COR-L47 (cell line): Measurements from ENCODE around the gene CNN2.

Source experiments
- DNase-seq: peaks from one replicate; lab custom pipeline; 2025; lab: John Stamatoyannopoulos, UW

The CNN2 gene

GRCh38 chr19:1025960-1026782 lies at the start of gene CNN2:
Gene CNN2, plus strand, starts transcription at chr19:1026608. Its CDS starts 54 bp downstream, at chr19:1026662.
- DNase-seq = no peak

- DNase-seq = no peak
Observed at GRCh38 chr19:977058-977464, 49.3 kb upstream of the CNN2 start.

DNA sequence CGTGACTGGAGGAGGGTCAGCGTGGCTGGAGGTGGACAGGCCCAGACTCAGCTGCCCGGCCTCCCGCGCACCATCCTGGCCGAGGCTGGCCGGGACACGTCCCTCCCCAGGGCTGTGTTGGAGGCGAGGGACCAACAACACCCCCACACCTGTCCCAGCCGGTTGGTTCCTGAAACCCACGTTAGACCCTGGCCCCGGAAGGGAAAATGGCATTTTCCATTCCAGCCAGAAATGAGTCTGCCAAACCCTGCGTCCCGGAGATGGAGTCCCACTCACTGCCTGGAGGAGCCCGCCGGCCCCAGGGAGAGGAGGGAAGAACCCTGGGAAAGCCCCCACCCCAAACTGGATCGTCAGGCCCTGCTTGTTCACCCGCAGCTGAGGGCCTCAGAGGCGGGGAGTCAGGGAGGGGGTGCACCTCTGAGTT lies 47.1 kb upstream of the CNN2 start:
- DNase-seq = no peak

- no peak for DNase-seq
Observed at GRCh38 chr19:980133-980998, 46.0 kb upstream of the CNN2 start.

GRCh38 chr19:982567-983170 lies 43.7 kb upstream of the CNN2 start:
- DNase-seq = peak; percentile 46

DNA sequence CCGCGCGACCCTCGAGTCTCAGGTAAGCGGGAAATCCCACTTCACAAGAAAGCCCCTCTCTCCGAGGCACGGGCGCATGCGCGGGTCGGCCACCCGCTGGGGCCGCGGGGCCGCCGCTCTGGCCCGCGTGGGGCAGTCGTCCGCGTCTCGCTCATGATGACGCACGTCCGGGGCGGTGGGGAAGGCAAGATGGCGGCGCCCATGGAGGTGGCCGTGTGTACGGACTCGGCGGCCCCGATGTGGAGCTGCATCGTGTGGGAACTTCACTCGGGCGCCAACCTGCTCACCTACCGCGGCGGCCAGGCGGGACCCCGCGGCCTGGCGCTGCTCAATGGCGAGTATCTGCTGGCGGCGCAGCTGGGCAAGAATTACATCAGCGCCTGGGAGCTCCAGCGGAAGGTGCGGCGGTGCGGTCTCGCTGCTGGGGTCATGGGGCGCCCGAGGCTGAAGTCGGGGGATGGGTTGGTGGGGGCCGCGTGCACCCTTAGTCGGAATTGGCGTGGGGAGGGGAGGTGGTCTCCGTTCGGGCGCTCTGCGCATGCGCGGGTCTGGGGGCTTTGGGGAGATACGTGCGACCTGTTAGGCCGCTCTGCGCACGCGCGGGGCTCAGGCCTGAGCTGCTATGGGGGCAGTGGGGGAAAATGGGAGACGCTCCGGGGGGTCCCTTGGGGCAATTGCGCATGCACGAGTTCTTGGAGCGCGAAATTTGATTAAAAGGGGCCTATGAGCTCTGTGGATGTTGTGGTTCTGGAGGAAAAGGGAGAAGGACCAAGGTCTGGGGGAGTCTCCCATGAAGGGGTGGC lies 42.0 kb upstream of the CNN2 start, which contains the start of gene WDR18:
WDR18 (plus strand) TSS at position 181 of the 803 bp plus-strand sequence; CDS start at position 190, 9 bp downstream.
- peak; percentile 89 for DNase-seq

DNA sequence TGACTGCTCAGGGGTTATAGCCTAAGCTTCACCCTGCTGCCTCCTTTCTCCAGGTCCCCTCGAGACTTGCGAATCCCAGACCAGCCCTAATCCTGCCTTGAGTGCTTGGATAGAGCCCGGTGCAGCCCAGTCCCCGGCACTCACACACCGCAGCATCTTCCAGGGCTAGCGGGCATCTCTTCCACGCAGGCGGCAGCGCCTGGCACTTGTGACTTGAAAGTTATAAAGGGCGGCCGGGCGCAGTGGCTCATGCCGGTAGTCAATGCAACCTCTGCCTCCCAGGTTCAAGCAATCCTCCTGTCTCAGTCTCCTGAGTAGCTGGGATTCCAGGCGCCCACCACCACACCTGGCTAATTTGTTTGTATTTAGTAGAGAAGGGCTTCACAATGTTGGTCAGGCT lies 40.3 kb upstream of the CNN2 start:
- no peak for DNase-seq

DNA sequence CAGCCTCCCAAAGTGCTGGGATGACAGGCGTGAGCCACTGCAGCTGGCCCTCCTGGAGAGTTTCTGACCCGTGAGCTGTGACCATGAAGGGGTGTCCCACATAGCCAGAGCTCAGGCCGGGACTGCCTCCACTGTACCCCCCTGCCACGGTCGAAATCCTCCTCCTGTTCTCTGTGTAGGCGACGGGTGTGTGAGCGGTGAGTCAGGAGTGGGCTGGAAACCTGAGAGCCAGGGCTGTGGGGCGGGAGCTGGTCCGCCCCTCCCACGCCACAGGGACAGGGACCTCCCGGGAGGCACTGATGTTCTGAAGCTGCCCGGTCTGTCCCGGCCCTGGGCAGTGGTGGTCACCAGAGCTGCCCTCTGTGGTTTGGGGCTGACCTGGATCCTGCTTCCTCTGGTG lies 38.3 kb upstream of the CNN2 start:
- no peak for DNase-seq

DNA sequence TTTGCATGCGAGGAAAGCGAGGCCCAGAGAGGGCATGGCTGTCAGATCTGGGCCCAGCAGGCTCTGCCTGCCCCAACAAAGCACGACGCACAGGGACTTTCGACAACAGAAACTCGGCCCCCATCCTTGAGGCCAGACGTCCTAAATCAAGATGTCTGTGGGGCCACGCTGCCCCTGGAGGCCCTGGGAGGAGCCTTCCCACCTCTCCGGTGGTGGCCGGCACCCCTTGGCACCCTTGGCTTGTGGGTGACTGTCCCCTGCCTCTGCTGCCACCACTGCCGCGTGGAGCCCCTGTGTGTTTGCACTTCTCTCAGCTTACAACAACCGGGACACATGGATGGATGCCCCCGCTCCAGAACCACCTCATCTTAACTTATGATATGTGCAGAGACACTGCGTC lies 37.9 kb upstream of the CNN2 start:
- DNase-seq = no peak

- DNase-seq = no peak
Observed at GRCh38 chr19:989381-990081, 36.9 kb upstream of the CNN2 start.

GRCh38 chr19:990119-990571 lies 36.3 kb upstream of the CNN2 start:
- DNase-seq = no peak

DNA sequence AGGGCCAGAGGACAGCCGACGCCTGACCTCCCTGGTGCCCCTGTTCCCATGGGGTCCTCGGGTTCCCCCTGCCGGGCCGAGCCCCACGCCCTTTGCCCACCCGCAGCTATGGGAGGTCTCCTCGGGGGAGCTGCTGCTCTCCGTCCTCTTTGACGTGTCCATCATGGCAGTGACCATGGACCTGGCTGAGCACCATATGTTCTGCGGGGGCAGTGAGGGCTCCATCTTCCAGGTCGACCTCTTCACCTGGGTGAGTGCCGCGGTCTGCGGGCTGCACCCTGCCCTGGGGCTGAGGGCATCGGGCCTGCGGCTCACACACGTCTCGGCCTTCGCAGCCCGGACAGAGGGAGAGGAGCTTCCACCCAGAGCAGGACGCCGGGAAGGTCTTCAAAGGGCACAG lies 35.7 kb upstream of the CNN2 start:
- no peak for DNase-seq

DNA sequence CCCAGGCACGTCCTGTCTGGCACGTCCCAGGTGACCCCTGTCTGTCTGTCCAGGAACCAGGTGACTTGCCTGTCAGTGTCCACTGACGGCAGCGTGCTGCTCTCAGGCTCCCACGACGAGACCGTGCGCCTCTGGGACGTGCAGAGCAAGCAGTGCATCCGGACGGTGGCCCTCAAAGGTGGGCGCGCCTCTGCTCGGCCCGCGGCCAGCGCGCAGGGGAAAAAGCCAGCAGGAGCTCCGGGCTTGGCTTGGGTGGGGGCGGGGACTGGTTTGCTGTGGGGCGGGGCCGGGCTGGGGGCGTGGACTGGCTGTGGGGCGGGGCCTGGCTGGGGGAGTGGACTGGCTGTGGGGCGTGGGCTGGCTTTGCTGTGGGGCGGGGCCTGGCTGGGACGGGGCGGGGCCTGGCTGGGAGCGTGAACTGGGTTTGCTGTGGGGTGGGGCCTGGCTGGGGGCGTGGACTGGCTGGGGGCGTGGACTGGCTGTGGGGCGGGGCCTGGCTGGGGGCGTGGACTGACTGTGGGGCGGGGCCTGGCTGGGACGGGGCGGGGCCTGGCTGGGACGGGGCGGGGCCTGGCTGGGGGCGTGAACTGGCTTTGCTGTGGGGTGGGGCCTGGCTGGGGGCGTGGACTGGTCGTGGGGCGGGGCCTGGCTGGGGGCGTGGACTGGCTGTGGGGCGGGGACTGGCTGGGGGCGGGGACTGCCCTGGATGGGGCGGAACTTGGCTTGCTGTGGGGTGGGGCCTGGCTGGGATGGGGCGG lies 35.1 kb upstream of the CNN2 start:
- no peak for DNase-seq

DNA sequence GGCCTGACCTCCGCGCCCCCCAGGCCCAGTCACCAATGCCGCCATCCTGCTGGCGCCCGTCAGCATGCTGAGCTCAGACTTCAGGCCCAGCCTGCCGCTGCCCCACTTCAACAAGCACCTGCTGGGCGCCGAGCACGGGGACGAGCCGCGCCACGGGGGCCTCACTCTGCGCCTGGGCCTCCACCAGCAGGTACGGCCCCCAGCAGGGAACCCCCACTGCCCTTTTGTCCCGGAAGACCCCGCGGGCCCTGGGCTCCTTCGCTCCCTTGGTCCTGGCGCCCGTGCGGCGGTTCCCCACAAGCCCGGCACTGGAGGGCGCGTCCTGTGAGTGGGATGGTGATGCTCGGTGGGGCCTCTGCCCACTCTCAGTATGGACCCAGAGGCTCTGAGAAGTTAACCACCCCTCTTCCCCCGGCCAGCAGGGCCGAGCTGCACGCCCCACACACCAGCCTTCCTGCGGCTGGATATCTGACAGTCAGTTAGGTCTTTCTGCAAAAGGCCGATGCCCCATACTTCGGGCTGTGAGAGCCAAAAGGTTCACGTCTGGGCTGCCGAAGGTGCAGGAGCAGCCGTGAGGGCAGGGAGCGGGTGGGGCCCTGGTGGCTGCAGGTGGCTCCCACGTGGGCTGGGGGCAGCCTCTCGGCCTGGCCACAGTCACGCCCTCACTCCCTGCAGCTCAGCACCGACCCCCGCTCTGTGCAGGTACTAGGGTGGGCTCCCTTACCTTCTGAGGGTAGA lies 34.3 kb upstream of the CNN2 start:
- no peak for DNase-seq

- no peak for DNase-seq
Observed at GRCh38 chr19:992670-993055, 33.7 kb upstream of the CNN2 start.

GRCh38 chr19:993361-993830 lies 33.0 kb upstream of the CNN2 start:
- no peak for DNase-seq

DNA sequence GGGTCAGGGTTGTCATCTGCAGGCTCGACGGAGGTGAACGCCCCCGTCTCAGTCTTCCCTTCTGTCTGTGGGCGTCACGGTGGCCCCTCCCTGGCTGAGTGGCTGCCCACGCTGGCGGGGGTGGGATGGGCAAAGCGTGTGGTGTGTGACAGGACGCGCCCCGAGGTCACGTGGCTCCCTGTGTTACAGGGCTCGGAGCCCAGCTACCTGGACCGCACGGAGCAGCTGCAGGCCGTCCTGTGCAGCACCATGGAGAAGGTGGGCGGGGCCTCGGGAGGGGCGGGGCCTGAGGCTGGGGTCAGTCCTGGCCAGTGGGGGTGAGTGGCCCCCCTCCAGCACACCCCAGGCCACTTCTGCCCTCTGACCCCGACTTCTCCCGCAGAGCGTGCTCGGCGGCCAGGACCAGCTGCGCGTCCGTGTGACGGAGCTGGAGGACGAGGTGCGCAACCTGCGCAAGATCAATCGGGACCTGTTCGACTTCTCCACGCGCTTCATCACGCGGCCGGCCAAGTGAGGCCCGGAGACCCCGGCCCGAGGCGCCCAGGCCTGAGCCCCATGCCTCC lies 32.5 kb upstream of the CNN2 start:
- DNase-seq = no peak

GRCh38 chr19:994516-994915 lies 31.9 kb upstream of the CNN2 start:
- DNase-seq = no peak
